KMS-11 (cell line): ENCODE measurements around the gene SHB.

Experiments
- H2AFZ ChIP-seq: fragments of 200-600 bp; sonication (generic); 2 replicates; pipeline ENCODE4 v1.6.1; 2016; ENCODE audit warnings: antibody characterized with exemption, mixed run types, low read depth
- H3K27ac ChIP-seq: fragments of 200-600 bp; sonication (generic); 2 replicates; pipeline ENCODE4 v1.6.1; 2016; ENCODE audit warnings: mild to moderate bottlenecking, mixed run types
- H3K27me3 ChIP-seq: fragments of 200-600 bp; sonication (generic); 2 replicates; pipeline ENCODE4 v1.6.1; 2017; ENCODE audit warnings: mild to moderate bottlenecking, low read depth, mixed run types, moderate library complexity; ENCODE audit not compliant: insufficient read depth
- H3K36me3 ChIP-seq: fragments of 200-600 bp; sonication (generic); 2 replicates; pipeline ENCODE4 v1.6.1; 2017; ENCODE audit warnings: mild to moderate bottlenecking, mixed run types; ENCODE audit not compliant: insufficient read depth
- H3K4me1 ChIP-seq: fragments of 200-600 bp; sonication (generic); 2 replicates; pipeline ENCODE4 v1.6.1; 2016; ENCODE audit warnings: mild to moderate bottlenecking, low read depth, mixed run types; ENCODE audit not compliant: poor library complexity, severe bottlenecking
- H3K4me2 ChIP-seq: fragments of 200-600 bp; sonication (generic); 2 replicates; pipeline ENCODE4 v1.7.0; 2016; ENCODE audit warnings: mild to moderate bottlenecking, mixed run types
- H3K4me3 ChIP-seq: fragments of 200-600 bp; sonication (generic); IDR thresholded peaks from 2 replicates; pipeline ENCODE4 v1.6.1; 2017; ENCODE audit warnings: low read depth, low read length, mixed read lengths; ENCODE audit not compliant: insufficient read depth
- H3K79me2 ChIP-seq: fragments of 200-600 bp; sonication (generic); 2 replicates; pipeline ENCODE4 v1.6.1; 2016; ENCODE audit warnings: low read depth, mixed run types; ENCODE audit not compliant: insufficient read depth
- H3K9ac ChIP-seq: fragments of 200-600 bp; sonication (generic); 2 replicates; pipeline ENCODE4 v1.6.1; 2016; ENCODE audit warnings: mild to moderate bottlenecking, mixed run types
- H4K20me1 ChIP-seq: fragments of 200-600 bp; sonication (generic); 2 replicates; pipeline ENCODE4 v1.6.1; 2016; ENCODE audit warnings: mild to moderate bottlenecking, mixed run types; ENCODE audit not compliant: insufficient read depth
- CTCF ChIP-seq: fragments of 200-600 bp; sonication (generic); conservative IDR thresholded peaks from 2 replicates; pipeline ENCODE4 v1.6.1; 2017; ENCODE audit warnings: low read depth, mild to moderate bottlenecking, antibody characterized with exemption, low read length, moderate library complexity, mixed read lengths

The SHB gene

GRCh38 chr9:38009035-38009501 lies 60.0 kb downstream of the SHB start:
- no peak overlapping the region for H3K4me2 ChIP-seq
- TF ChIP-seq CTCF: no peak
- H2AFZ ChIP-seq: no peak overlapping the region
- H3K27ac ChIP-seq: no peak overlapping the region
- H3K9ac ChIP-seq: no peak overlapping the region
- H3K79me2 ChIP-seq: no peaks in the 10 kb centered on the region
- no peaks in the 10 kb centered on the region for H3K36me3 ChIP-seq
- no peak overlapping the region for H3K4me3 ChIP-seq
- H4K20me1 ChIP-seq: no peaks in the 10 kb centered on the region
- no peaks in the 10 kb centered on the region for H3K27me3 ChIP-seq
- no peaks in the 10 kb centered on the region for H3K4me1 ChIP-seq

GRCh38 chr9:38008168-38009034 lies 60.6 kb downstream of the SHB start:
- Histone ChIP-seq H3K4me2 (no peak overlapping the region), H4K20me1 (no peaks in the 10 kb centered on the region), H2AFZ (no peak overlapping the region), H3K4me3 (no peak overlapping the region), H3K9ac (no peak overlapping the region), H3K27me3 (no peaks in the 10 kb centered on the region), H3K27ac (no peak overlapping the region), H3K79me2 (no peaks in the 10 kb centered on the region), H3K36me3 (no peaks in the 10 kb centered on the region), H3K4me1 (no peaks in the 10 kb centered on the region)
- TF ChIP-seq CTCF: no peak

GRCh38 chr9:38007016-38007415 lies 62.0 kb downstream of the SHB start:
- TF ChIP-seq CTCF: no peak
- Histone ChIP-seq H3K9ac (no peak overlapping the region), H3K79me2 (no peaks in the 10 kb centered on the region), H3K4me3 (no peak overlapping the region), H3K27me3 (no peaks in the 10 kb centered on the region), H3K36me3 (no peaks in the 10 kb centered on the region), H4K20me1 (no peaks in the 10 kb centered on the region), H3K27ac (no peak overlapping the region), H3K4me1 (no peaks in the 10 kb centered on the region), H2AFZ (no peak overlapping the region), H3K4me2 (no peak overlapping the region)

DNA sequence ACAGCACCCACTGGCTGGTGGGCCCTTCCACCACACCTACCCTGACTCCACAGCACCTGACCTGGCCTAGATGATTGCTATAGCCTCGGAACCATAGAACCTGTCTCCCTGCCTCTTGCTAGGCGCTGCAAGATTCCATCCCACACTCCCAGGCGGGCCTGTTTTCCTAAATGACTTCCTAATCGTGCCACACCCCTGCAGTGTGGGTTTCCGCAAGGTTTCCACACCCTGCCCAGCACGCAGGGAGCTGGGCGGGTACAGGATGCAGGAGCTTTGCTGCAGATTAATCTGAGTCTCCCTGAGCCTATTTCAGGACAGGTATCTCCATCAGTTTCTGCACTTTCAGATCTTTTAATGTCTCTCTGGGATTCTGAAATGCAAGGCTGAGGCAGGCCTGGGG lies 62.9 kb downstream of the SHB start:
- Histone ChIP-seq H3K4me3 (no peak overlapping the region), H3K4me2 (no peak overlapping the region), H3K36me3 (no peaks in the 10 kb centered on the region), H4K20me1 (no peaks in the 10 kb centered on the region), H3K27ac (no peak overlapping the region), H3K79me2 (no peaks in the 10 kb centered on the region), H3K4me1 (peaks cover 3% of the 10 kb centered on the region), H3K9ac (no peak overlapping the region), H3K27me3 (no peaks in the 10 kb centered on the region), H2AFZ (no peak overlapping the region)
- no peak for TF ChIP-seq CTCF
